ENCODE results near the gene NFIL3. TPM values are rescaled to one million over a fixed set of nuclear protein-coding genes. Genes with fewer than 3 reads are reported as not detected.

The NFIL3 gene
- total and polyA plus RNA-seq, 2 of the 8 experiments (the other 6 are each of a cell fraction or from before 2014, with no cell fraction given), result 3.4 to 13.5 TPM

- Histone ChIP-seq H4K8ac (ENCODE audit: extremely low read depth, insufficient read depth, low read length) (no peak overlapping the region), H3K79me1 (ENCODE audit: low read depth, low read length) (no peaks in the 10 kb centered on the region), H2BK5ac (ENCODE audit: low read depth, low read length) (no peak overlapping the region), H3K27ac (ENCODE audit: low read depth, low read length) (no peak overlapping the region), H2BK15ac (ENCODE audit: low read length) (no peak overlapping the region), H2AFZ (ENCODE audit: low read length) (no peak overlapping the region), H3K79me2 (ENCODE audit: control insufficient read depth in 1 of 2, insufficient read depth in 2 of 2, low read length in 2 of 2) (no peaks in the 10 kb centered on the region), H2BK120ac (replicated peaks; ENCODE audit: low read depth, low read length) (no peak overlapping the region), H2BK20ac (ENCODE audit: low read length) (no peak overlapping the region), H2AK5ac (ENCODE audit: low read depth, low read length) (no peak overlapping the region), H3K4me1 (replicated peaks in 1 of 4; ENCODE audit: control insufficient read depth in 3 of 4, insufficient read depth in 4 of 4, low read length in 3 of 4) (no peaks in the 10 kb centered on the region), H3K4ac (replicated peaks; ENCODE audit: insufficient read length, low read depth, low read length) (no peak overlapping the region), H4K5ac (ENCODE audit: insufficient read length, low read depth, low read length) (no peak overlapping the region), H3K14ac (ENCODE audit: insufficient read length) (no peak overlapping the region), H3K9me3 (ENCODE audit: insufficient read depth in 2 of 2, low read depth in 1 of 2, low read length in 1 of 2) (no peaks in the 10 kb centered on the region), H3K23me2 (ENCODE audit: low read depth, low read length) (no peaks in the 10 kb centered on the region), H3K4me2 (ENCODE audit: insufficient read depth in 1 of 2, low read depth in 2 of 2, low read length in 2 of 2) (no peak overlapping the region), H4K91ac (replicated peaks; ENCODE audit: insufficient read length, low read length) (no peak overlapping the region), H3K56ac (replicated peaks; ENCODE audit: insufficient read length, low read depth, low read length) (no peak overlapping the region), H3K36me3 (ENCODE audit: control insufficient read depth in 2 of 4, insufficient read depth in 4 of 4, low read length in 3 of 4) (no peaks in the 10 kb centered on the region), H3K27me3 (replicated peaks in 1 of 4; ENCODE audit: control insufficient read depth in 3 of 4, extremely low read depth in 1 of 4, insufficient read depth in 3 of 4, low read length in 3 of 4) (no peaks in the 10 kb centered on the region), H3K18ac (ENCODE audit: extremely low read depth, low read length) (no peak overlapping the region), H2BK12ac (ENCODE audit: low read depth, low read length) (no peak overlapping the region), H4K20me1 (replicated peaks in 1 of 2; ENCODE audit: control insufficient read depth in 1 of 2, insufficient read depth in 2 of 2, low read length in 2 of 2) (no peaks in the 10 kb centered on the region), H3K9ac (replicated peaks in 1 of 4; ENCODE audit: extremely low read depth in 1 of 4, low read depth in 3 of 4, low read length in 3 of 4) (no peak overlapping the region), H3K23ac (ENCODE audit: insufficient read length) (no peak overlapping the region), H3K4me3 (ENCODE audit: extremely low read depth in 1 of 4, insufficient read depth in 2 of 4, low read depth in 3 of 4, low read length in 4 of 4) (no peak overlapping the region)
- FAIRE-seq, result no peak
- POLR2A ChIA-PET (ENCODE audit: partially characterized antibody), result no interaction called here
- WGBS, 2 experiments (ENCODE audit: extremely low coverage in 1 of 2, insufficient coverage in 1 of 2, insufficient read length in 1 of 2, insufficient replicate concordance in 2 of 2, low coverage in 1 of 2, low lambda C conversion rate in 2 of 2, missing lambda C conversion rate in 1 of 2), result 89% methylated on average over 2 of the region's 2 CpGs; no CpG with 5 or more reads in 1 of the 2 experiments
- CTCF ChIA-PET (ENCODE audit: partially characterized antibody), result interaction anchor here (0.6 to 1.1 kb wide), 3 partner anchors 30 to 424 kb away, joined by 3 to 4 read pairs (median 3); no protein-coding TSS in a partner anchor
- DNase-seq (ENCODE audit: low read depth in 1 of 2, low spot score in 2 of 2), result no peak
- no peak for TF ChIP-seq TBP (IDR thresholded peaks at IDR 0.05; ENCODE audit: low read depth, low read length)
- TF ChIP-seq SIX5 (IDR thresholded peaks at IDR 0.05; ENCODE audit: low read depth, low read length), result no peak
- no peak for TF ChIP-seq SRF (IDR thresholded peaks at IDR 0.05; ENCODE audit: low read depth, low read length)
- TF ChIP-seq E2F6 (IDR thresholded peaks at IDR 0.05), result no peak
- TF ChIP-seq POLR2A (IDR thresholded peaks at IDR 0.05; ENCODE audit: control extremely low read depth in 1 of 2, low read depth in 2 of 2, low read length in 2 of 2), result no peak
- TF ChIP-seq POLR2AphosphoS5 (IDR thresholded peaks at IDR 0.05; ENCODE audit: low read depth, low read length), result no peak
- TF ChIP-seq CBX8 (IDR thresholded peaks at IDR 0.05; ENCODE audit: borderline replicate concordance, low read depth, low read length), result no peak
- TF ChIP-seq EGR1 (IDR thresholded peaks at IDR 0.05; ENCODE audit: borderline replicate concordance, low read depth, low read length), result no peak
- TF ChIP-seq HDAC6 (IDR thresholded peaks at IDR 0.05; ENCODE audit: low read depth, low read length), result no peak
- TF ChIP-seq SP4 (IDR thresholded peaks at IDR 0.05; ENCODE audit: low read length), result no peak
- TF ChIP-seq NRF1 (IDR thresholded peaks at IDR 0.05; ENCODE audit: low read depth, low read length), result no peak
- TF ChIP-seq EZH2 (IDR thresholded peaks at IDR 0.05; ENCODE audit: low read depth, low read length, severe bottlenecking), result no peak
- TF ChIP-seq POU5F1 (IDR thresholded peaks at IDR 0.05; ENCODE audit: low read depth, low read length), result no peak
- no peak for TF ChIP-seq SAP30 (IDR thresholded peaks at IDR 0.05; ENCODE audit: insufficient read depth, insufficient replicate concordance, low read length)
- no peak for TF ChIP-seq KDM5A (IDR thresholded peaks at IDR 0.05; ENCODE audit: low read length)
- no peak for TF ChIP-seq ASH2L (IDR thresholded peaks at IDR 0.05; ENCODE audit: low read length)
These were observed 35.3 kb upstream of the NFIL3 start for GRCh38 chr9:91458906-91459305.

Data from H1 (cell line).